OCI-LY7 (cell line): ENCODE data around the gene PEAK3.

ENCODE experiments used
- EZH2phosphoT487 ChIP-seq: fragments of 200-600 bp; sonication (generic); IDR thresholded peaks from 2 replicates; pipeline ENCODE4 v1.6.1; 2018; ENCODE audit warnings: low read depth, borderline replicate concordance, mild to moderate bottlenecking, mixed run types, antibody characterized with exemption, low read length, moderate library complexity, mixed read lengths
- TF ChIP-seq, protein P1 (sequence below): fragments of 200-600 bp; sonication (generic); conservative IDR thresholded peaks from 2 replicates; pipeline ENCODE4 v1.5.1; 2014; ENCODE audit warnings: mild to moderate bottlenecking, antibody characterized with exemption, low read length, moderate library complexity, mixed read lengths

DNA sequence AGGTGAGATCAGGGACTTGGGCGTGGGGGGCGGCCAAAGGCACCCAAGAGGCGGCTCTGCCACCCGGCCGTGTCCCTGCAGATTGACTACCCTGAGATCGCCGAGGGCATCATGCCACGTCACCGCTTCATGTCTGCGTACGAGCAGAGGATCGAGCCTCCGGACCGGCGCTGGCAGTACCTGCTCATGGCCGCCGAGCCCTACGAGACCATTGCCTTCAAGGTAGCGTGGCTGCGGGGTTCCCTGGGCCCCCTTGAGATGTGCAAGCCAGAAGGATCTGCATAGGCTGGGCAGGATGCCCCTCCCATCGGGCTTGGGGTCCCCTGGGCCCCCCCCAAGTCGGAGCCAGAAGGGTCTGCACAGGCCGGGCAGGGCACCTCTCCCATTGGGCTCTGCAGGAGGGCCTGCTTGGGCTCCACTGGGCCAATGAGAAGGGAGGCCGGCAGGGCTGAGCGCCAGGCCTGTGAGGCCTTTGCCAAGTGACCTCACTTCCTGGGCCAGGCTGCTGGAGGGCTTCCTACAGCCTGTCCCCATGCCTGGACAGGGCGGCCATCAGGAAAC, 35.1 kb downstream of the PEAK3 start:
- TF ChIP-seq, protein P1, sequence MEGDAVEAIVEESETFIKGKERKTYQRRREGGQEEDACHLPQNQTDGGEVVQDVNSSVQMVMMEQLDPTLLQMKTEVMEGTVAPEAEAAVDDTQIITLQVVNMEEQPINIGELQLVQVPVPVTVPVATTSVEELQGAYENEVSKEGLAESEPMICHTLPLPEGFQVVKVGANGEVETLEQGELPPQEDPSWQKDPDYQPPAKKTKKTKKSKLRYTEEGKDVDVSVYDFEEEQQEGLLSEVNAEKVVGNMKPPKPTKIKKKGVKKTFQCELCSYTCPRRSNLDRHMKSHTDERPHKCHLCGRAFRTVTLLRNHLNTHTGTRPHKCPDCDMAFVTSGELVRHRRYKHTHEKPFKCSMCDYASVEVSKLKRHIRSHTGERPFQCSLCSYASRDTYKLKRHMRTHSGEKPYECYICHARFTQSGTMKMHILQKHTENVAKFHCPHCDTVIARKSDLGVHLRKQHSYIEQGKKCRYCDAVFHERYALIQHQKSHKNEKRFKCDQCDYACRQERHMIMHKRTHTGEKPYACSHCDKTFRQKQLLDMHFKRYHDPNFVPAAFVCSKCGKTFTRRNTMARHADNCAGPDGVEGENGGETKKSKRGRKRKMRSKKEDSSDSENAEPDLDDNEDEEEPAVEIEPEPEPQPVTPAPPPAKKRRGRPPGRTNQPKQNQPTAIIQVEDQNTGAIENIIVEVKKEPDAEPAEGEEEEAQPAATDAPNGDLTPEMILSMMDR: no peak
- no peak for TF ChIP-seq EZH2phosphoT487
